ENCODE results near the gene HLA-DPB1. TPM values are rescaled to one million over a fixed set of nuclear protein-coding genes. Genes with fewer than 3 reads are reported as not detected.

HLA-DPB1 gene
- polyA plus RNA-seq, 1 donor from 2014 or later, result 2.3 TPM

- TF ChIP-seq EZH2 (IDR thresholded peaks at IDR 0.05; ENCODE audit: borderline replicate concordance, insufficient read depth, low read length, poor library complexity, severe bottlenecking) (no peak), EP300 (conservative IDR thresholded peaks at IDR 0.05; ENCODE audit: poor library complexity, severe bottlenecking) (no peak), POLR2AphosphoS5 (IDR thresholded peaks at IDR 0.05) (no peak), REST (IDR thresholded peaks at IDR 0.05; ENCODE audit: borderline replicate concordance) (no peak), MXI1 (conservative IDR thresholded peaks at IDR 0.05; ENCODE audit: poor library complexity, severe bottlenecking) (no peak), SMC3 (conservative IDR thresholded peaks at IDR 0.05; ENCODE audit: poor library complexity) (no peak), CTCF (IDR thresholded peaks at IDR 0.05; ENCODE audit: poor library complexity, severe bottlenecking) (no peak), TAF1 (IDR thresholded peaks at IDR 0.05; ENCODE audit: low read depth) (no peak), RAD21 (conservative IDR thresholded peaks at IDR 0.05) (no peak)
- Histone ChIP-seq H3K27me3 (ENCODE audit: insufficient read depth, low read depth, low read length) (peaks cover 8% of the 10 kb centered on the region), H3K9me3 (ENCODE audit: low read length) (no peaks in the 10 kb centered on the region)
These were observed 36.4 kb downstream of the HLA-DPB1 start for GRCh38 chr6:33112148-33112547.

DNA sequence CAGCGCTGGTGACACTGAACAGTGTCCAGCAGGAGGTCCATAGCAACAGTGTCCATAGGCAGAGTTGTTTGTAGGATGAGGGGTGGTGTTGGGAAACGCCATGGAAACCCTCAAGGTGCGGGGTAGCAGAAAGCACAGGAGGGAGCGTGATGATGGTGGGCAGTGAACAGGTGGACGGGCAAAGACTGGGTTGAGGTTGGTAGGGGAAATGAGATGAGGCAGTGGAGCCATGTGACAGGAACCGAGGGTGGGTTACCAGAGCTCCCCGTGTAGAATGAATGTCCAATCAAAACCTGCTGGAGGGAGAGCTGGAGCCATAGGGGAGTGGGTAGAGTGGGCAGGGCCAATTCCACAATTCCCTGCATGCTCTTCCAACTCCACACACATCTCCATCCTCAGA lies 38.0 kb downstream of the HLA-DPB1 start:
- Histone ChIP-seq H3K27me3 (ENCODE audit: insufficient read depth, low read depth, low read length) (peaks cover 5% of the 10 kb centered on the region), H4K20me1 (ENCODE audit: insufficient read depth) (no peaks in the 10 kb centered on the region), H3K4me3 (ENCODE audit: low read length) (no peak overlapping the region), H3K79me2 (replicated peaks; ENCODE audit: insufficient read depth, low read length) (peaks cover under 1% of the 10 kb centered on the region), H2AFZ (ENCODE audit: low read depth, low read length) (no peak overlapping the region), H3K27ac (ENCODE audit: low read length) (no peak overlapping the region), H3K9me3 (ENCODE audit: low read length) (no peaks in the 10 kb centered on the region), H3K9me2 (ENCODE audit: insufficient read depth, low read length) (no peaks in the 10 kb centered on the region), H3K36me3 (ENCODE audit: insufficient read depth, low read length) (no peaks in the 10 kb centered on the region), H3K4me2 (ENCODE audit: low read length) (no peak overlapping the region), H3F3A (ENCODE audit: insufficient read depth, low read length, poor library complexity, severe bottlenecking) (no peaks in the 10 kb centered on the region), H3K9ac (ENCODE audit: low read length) (no peak overlapping the region)
- TF ChIP-seq EZH2 (IDR thresholded peaks at IDR 0.05; ENCODE audit: borderline replicate concordance, insufficient read depth, low read length, poor library complexity, severe bottlenecking) (no peak), CTCF (IDR thresholded peaks at IDR 0.05; ENCODE audit: poor library complexity, severe bottlenecking) (no peak), SMC3 (conservative IDR thresholded peaks at IDR 0.05; ENCODE audit: poor library complexity) (no peak), RAD21 (conservative IDR thresholded peaks at IDR 0.05) (no peak), EP300 (conservative IDR thresholded peaks at IDR 0.05; ENCODE audit: poor library complexity, severe bottlenecking) (no peak), TAF1 (IDR thresholded peaks at IDR 0.05; ENCODE audit: low read depth) (no peak)

More at GRCh38 chr6:33112148-33112547, 36.4 kb downstream of the HLA-DPB1 start:
- Histone ChIP-seq H3F3A (ENCODE audit: insufficient read depth, low read length, poor library complexity, severe bottlenecking) (no peaks in the 10 kb centered on the region), H3K9ac (ENCODE audit: low read length) (no peak overlapping the region), H3K27ac (ENCODE audit: low read length) (no peak overlapping the region), H3K79me2 (replicated peaks; ENCODE audit: insufficient read depth, low read length) (no peaks in the 10 kb centered on the region), H3K4me2 (ENCODE audit: low read length) (no peak overlapping the region), H3K4me3 (ENCODE audit: low read length) (no peak overlapping the region), H2AFZ (ENCODE audit: low read depth, low read length) (no peak overlapping the region), H3K9me2 (ENCODE audit: insufficient read depth, low read length) (no peaks in the 10 kb centered on the region), H4K20me1 (ENCODE audit: insufficient read depth) (no peaks in the 10 kb centered on the region), H3K36me3 (ENCODE audit: insufficient read depth, low read length) (no peaks in the 10 kb centered on the region)

All from neural cell (in vitro differentiated cells).